Activated CD8-positive, alpha-beta memory T cell treated with anti-CD3 and anti-CD28 coated beads, Interleukin-2, amount 10 ng/mL, durations not matched to agents 7 days and 5 days (primary cell): ENCODE data around the gene CYP4F3. TPM values are rescaled to one million over a fixed set of nuclear protein-coding genes. Genes with fewer than 3 reads are reported as not detected.
A peak's percentile ranks its signal among the peaks of the same experiment; 100 is the strongest.

Experiments used
- ATAC-seq: fragments of 150-1000 bp; cut with Tn5 transposase; one replicate; pipeline ENCODE4 v1.10.0; 2021; ENCODE audit warnings: moderate library complexity
- CTCF ChIA-PET: fragments of 350-600 bp; sonication (Branson Sonifier 250); formaldehyde crosslinking; loops from one replicate; lab custom pipeline; 2021; ENCODE audit warnings: antibody characterized with exemption; lab: Charles Lee
- DNase-seq: peaks from one replicate; pipeline ENCODE4 v3.0.0-alpha.2; 2020
- H3K27ac Mint-ChIP-seq: one replicate; pipeline ENCODE4 v1.8.0; 2021; ENCODE audit warnings: mild to moderate bottlenecking, mixed read lengths
- H3K27me3 Mint-ChIP-seq: one replicate; pipeline ENCODE4 v1.8.0; 2021; ENCODE audit warnings: mixed read lengths
- H3K36me3 Mint-ChIP-seq: one replicate; pipeline ENCODE4 v1.8.0; 2021; ENCODE audit warnings: mild to moderate bottlenecking, mixed read lengths
- H3K4me1 Mint-ChIP-seq: one replicate; pipeline ENCODE4 v1.8.0; 2021; ENCODE audit warnings: mixed read lengths
- H3K4me3 Mint-ChIP-seq: one replicate; pipeline ENCODE4 v1.8.0; 2021; ENCODE audit warnings: mild to moderate bottlenecking, moderate library complexity, mixed read lengths
- H3K9me3 Mint-ChIP-seq: one replicate; pipeline ENCODE4 v1.8.0; 2022; ENCODE audit warnings: low read depth, mixed read lengths
- total RNA-seq, 2 experiments: library from RNA; stranded (reverse); gene quantifications; one replicate each; pipeline ENCODE4 v1.2.3, GENCODE V29; 2021

CYP4F3 gene
- total RNA-seq, 2 experiments from 2014 or later, result 0.26 TPM; not detected in 1

DNA sequence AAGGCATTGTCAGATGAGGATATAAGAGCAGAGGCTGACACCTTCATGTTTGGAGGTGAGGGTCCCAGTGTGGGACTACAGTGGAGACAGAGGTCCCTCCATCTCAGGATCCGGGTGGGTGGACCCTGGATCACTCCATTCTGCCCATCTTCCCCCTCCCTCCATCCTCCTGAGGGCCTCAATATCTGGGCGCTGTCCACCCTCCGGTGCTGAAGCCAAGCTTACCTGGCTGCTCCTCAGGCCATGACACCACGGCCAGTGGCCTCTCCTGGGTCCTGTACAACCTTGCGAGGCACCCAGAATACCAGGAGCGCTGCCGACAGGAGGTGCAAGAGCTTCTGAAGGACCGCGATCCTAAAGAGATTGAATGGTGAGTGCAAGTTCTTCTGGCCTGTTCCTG, 44.1 kb downstream of the CYP4F3 start:
- H3K27me3 Mint-ChIP-seq, result no peaks in the 10 kb centered on the region
- H3K4me1 Mint-ChIP-seq, result no peaks in the 10 kb centered on the region
- H3K27ac Mint-ChIP-seq, result no peak overlapping the region
- CTCF ChIA-PET, result no interaction called here
- no peak overlapping the region for H3K4me3 Mint-ChIP-seq
- no peak for DNase-seq
- ATAC-seq, result no peak
- H3K9me3 Mint-ChIP-seq, result peaks cover 3% of the 10 kb centered on the region
- no peaks in the 10 kb centered on the region for H3K36me3 Mint-ChIP-seq

DNA sequence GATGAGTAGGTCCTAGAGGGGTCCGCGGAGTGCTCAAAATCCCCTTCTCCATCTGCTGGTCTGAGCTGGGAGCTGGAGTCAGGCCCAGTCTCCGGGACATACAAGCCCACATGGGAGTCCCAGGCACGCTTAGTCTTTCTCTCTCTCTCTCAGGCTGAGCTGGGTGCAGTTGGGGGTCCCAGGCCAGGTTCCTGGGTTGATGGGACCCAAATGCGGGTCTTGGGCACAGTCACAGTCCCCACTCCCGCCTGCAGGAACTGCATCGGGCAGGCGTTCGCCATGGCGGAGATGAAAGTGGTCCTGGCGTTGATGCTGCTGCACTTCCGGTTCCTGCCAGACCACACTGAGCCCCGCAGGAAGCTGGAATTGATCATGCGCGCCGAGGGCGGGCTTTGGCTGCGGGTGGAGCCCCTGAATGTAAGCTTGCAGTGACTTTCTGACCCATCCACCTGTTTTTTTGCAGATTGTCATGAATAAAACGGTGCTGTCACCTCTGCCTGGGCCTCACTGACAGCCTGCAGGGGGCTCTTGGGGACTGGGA, 56.0 kb downstream of the CYP4F3 start:
- ATAC-seq (no peak), DNase-seq (peak; percentile 19)
- Mint-ChIP-seq H3K4me3 (no peak overlapping the region), H3K36me3 (no peaks in the 10 kb centered on the region), H3K27ac (no peak overlapping the region), H3K4me1 (no peaks in the 10 kb centered on the region), H3K9me3 (no peaks in the 10 kb centered on the region), H3K27me3 (peaks cover 9% of the 10 kb centered on the region)
- CTCF ChIA-PET, result no interaction called here

DNA sequence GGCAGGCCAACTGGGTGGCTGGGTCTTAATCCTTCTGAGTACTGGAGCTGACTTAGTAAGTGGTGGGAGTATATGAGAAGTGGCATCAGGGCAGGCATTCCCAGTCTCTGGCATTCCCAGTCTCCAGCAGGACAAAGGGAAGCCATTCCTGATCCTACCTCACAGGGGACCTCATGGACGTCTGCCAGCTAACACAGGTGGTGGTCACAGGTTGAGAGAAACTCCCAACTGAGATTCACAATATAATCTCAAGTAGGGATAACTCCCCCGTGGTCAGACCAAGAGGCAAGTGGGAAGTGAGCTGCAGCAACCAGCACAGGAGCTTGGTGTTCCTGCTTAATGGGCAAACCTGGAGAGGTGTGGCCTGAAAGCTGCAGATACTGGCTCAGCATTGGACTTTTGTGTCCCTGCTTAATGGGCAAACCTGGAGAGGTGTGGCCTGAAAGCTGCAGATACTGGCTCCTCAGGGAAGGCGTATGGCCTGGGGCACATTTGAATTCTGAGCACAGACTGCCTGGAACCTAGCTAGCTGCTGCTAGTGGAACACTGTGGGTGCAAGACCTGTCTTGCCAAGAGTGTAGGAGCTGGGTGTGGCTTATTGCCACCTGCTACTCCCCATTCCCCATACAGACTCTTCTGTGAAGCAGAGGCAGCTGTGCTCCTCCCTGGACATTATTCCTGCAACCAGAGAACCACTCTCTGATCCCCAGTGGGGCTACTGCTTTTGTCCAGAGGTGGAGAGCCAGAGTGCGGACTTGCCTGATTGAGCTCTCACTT, 61.2 kb downstream of the CYP4F3 start:
- Mint-ChIP-seq H3K9me3 (no peaks in the 10 kb centered on the region), H3K4me1 (no peaks in the 10 kb centered on the region), H3K27ac (no peak overlapping the region), H3K27me3 (peaks cover 15% of the 10 kb centered on the region), H3K36me3 (no peaks in the 10 kb centered on the region), H3K4me3 (no peak overlapping the region)
- CTCF ChIA-PET, result no interaction called here
- ATAC-seq (no peak), DNase-seq (peak; percentile 31)

DNA sequence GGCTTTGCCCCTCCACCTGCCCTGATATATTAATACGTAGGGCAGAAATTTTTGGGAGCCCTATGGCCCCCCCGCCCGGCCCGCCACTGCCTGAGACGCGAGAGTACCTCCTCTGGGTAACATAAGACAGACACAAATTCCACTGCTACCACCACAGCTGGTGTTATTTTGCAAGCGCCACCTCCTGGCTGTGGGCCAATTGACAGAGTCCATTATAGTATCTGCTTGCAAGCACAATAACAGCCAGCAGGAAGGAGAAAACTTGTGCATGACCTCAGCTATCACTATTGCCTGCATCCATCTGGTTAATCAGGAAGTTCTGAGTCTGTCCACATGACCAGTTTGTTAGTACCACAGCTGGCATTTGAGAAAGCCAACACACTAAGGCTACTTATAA, 61.8 kb downstream of the CYP4F3 start:
- CTCF ChIA-PET, result no interaction called here
- ATAC-seq (no peak), DNase-seq (peak; percentile 41)
- Mint-ChIP-seq H3K4me1 (no peaks in the 10 kb centered on the region), H3K36me3 (no peaks in the 10 kb centered on the region), H3K9me3 (no peaks in the 10 kb centered on the region), H3K27ac (no peak overlapping the region), H3K4me3 (no peak overlapping the region), H3K27me3 (peaks cover 15% of the 10 kb centered on the region)

Other genes starting within 250 kb of the CYP4F3 start
- 100 to 1,000 TPM; 105 to 116 TPM for gene AKAP8L, start 221.9 kb upstream of the CYP4F3 start, total RNA-seq
- 10 to 100 TPM; 29.9 to 30.8 TPM for gene WIZ, start 190.9 kb upstream of the CYP4F3 start, total RNA-seq
- 100 to 1,000 TPM; 166 to 172 TPM for gene RASAL3, start 176.4 kb upstream of the CYP4F3 start, total RNA-seq
- under 1 TPM; 0.09 to 0.12 TPM for gene PGLYRP2, start 161.4 kb upstream of the CYP4F3 start, total RNA-seq
- 1 to 10 TPM; 1.2 to 1.9 TPM for gene CYP4F22, start 132.4 kb upstream of the CYP4F3 start, total RNA-seq
- not detected for gene CYP4F8, start 25.7 kb upstream of the CYP4F3 start, total RNA-seq
- under 1 TPM in 1 of 2 experiments, not detected in 1; 0.19 TPM for gene CYP4F12, start 32.2 kb downstream of the CYP4F3 start, total RNA-seq
- gene OR10H2, start 87.1 kb downstream of the CYP4F3 start, total RNA-seq, result not detected
- gene OR10H3, start 97.1 kb downstream of the CYP4F3 start, total RNA-seq, result not detected
- not detected for gene OR10H5, start 146.8 kb downstream of the CYP4F3 start, total RNA-seq
- not detected for gene OR10H1, start 174.8 kb downstream of the CYP4F3 start, total RNA-seq